HEK293 (cell line): ENCODE measurements around the gene NPR3.

Experiments used
- CTCF ChIA-PET: fragments of 350-600 bp; formaldehyde crosslinking; extraction: SDS; loops from one replicate; lab custom pipeline; 2021; ENCODE audit warnings: antibody characterized with exemption; lab: Yijun Ruan, JAX
- POLR2A ChIA-PET: fragments of 300-600 bp; formaldehyde crosslinking; extraction: SDS; loops from one replicate; lab custom pipeline; 2020; ENCODE audit warnings: antibody characterized with exemption, inconsistent platforms; lab: Yijun Ruan, JAX
- H3K27ac ChIP-seq: fragments of 200-500 bp; sonication (Bioruptor generic); 2 replicates; pipeline ENCODE4 v1.5.1; 2014; ENCODE audit warnings: low read depth, low read length, control low read depth, inconsistent platforms; ENCODE audit errors: extremely low read depth
- H3K36me3 ChIP-seq, 2 experiments: fragments of 200-500 bp in 1 of 2; sonication (Bioruptor generic) in 1 of 2; 1 replicate in 1 of 2; 2 replicates in 1 of 2; pipeline ENCODE4 v1.5.1; 2014 to 2017; ENCODE audit warnings: inconsistent platforms in 2 of 2, low read length in 2 of 2; ENCODE audit not compliant: control insufficient read depth in 2 of 2, insufficient read depth in 1 of 2
- H3K4me1 ChIP-seq: fragments of 200-500 bp; sonication (Bioruptor generic); 2 replicates; pipeline ENCODE4 v1.5.1; 2014; ENCODE audit warnings: mild to moderate bottlenecking, low read length, inconsistent platforms; ENCODE audit not compliant: control insufficient read depth, insufficient read depth
- H3K4me3 ChIP-seq: 2 replicates; pipeline ENCODE4 v1.5.1; 2011; ENCODE audit warnings: low read depth, mild to moderate bottlenecking, control low read depth, low read length, moderate library complexity
- H3K9me3 ChIP-seq: fragments of 200-500 bp; sonication (Bioruptor generic); 2 replicates; pipeline ENCODE4 v1.5.1; 2014; ENCODE audit warnings: low read depth, low read length, inconsistent platforms; ENCODE audit not compliant: control insufficient read depth, insufficient read depth
- KLF7 ChIP-seq: fragments of 450-650 bp; formaldehyde crosslinking; IDR thresholded peaks from 2 replicates; pipeline ENCODE4 v1.5.1; 2016; ENCODE audit warnings: missing biosample characterization, missing genetic modification characterization, borderline replicate concordance
- PRDM1 ChIP-seq: fragments of 450-650 bp; formaldehyde crosslinking; IDR thresholded peaks from 2 replicates; pipeline ENCODE4; 2016; ENCODE audit warnings: missing biosample characterization, missing genetic modification characterization
- SETDB1 ChIP-seq: IDR thresholded peaks from one replicate; pipeline ENCODE4 v1.6.1; 2017; ENCODE audit warnings: mild to moderate bottlenecking, low read length, moderate library complexity, mixed read lengths; ENCODE audit not compliant: insufficient read length
- ZBTB20 ChIP-seq: fragments of 450-650 bp; formaldehyde crosslinking; IDR thresholded peaks from 2 replicates; pipeline ENCODE4 v1.5.1; 2016; ENCODE audit warnings: missing biosample characterization, missing genetic modification characterization
- ZNF10 ChIP-seq: fragments of 450-650 bp; formaldehyde crosslinking; IDR thresholded peaks from 2 replicates; pipeline ENCODE4 v1.5.1; 2017; ENCODE audit warnings: missing biosample characterization, missing genetic modification characterization
- ZNF175 ChIP-seq: fragments of 450-650 bp; formaldehyde crosslinking; IDR thresholded peaks from 2 replicates; pipeline ENCODE4 v1.5.1; 2016; ENCODE audit warnings: missing biosample characterization, missing genetic modification characterization
- ZNF366 ChIP-seq: fragments of 450-650 bp; formaldehyde crosslinking; conservative IDR thresholded peaks from 2 replicates; pipeline ENCODE4 v1.5.1; 2016; ENCODE audit warnings: missing biosample characterization, missing genetic modification characterization
- ZNF501 ChIP-seq: fragments of 450-650 bp; formaldehyde crosslinking; IDR thresholded peaks from 2 replicates; pipeline ENCODE4 v1.5.1; 2016; ENCODE audit warnings: missing biosample characterization, missing genetic modification characterization
- ZNF549 ChIP-seq: fragments of 450-650 bp; IDR thresholded peaks from 2 replicates; pipeline ENCODE4 v1.5.1; 2018; ENCODE audit warnings: missing biosample characterization, missing genetic modification characterization, mild to moderate bottlenecking, inconsistent platforms, moderate library complexity
- ZNF571 ChIP-seq: fragments of 450-650 bp; formaldehyde crosslinking; IDR thresholded peaks from 2 replicates; pipeline ENCODE4 v1.5.0; 2017; ENCODE audit warnings: missing biosample characterization, missing genetic modification characterization
- ZNF585B ChIP-seq: fragments of 450-650 bp; formaldehyde crosslinking; IDR thresholded peaks from 2 replicates; pipeline ENCODE4 v1.5.1; 2016; ENCODE audit warnings: missing biosample characterization, missing genetic modification characterization
- ZNF776 ChIP-seq: fragments of 450-650 bp; formaldehyde crosslinking; IDR thresholded peaks from 2 replicates; pipeline ENCODE4 v1.5.0; 2017; ENCODE audit warnings: missing biosample characterization, missing genetic modification characterization, borderline replicate concordance
- ZNF785 ChIP-seq: fragments of 450-650 bp; formaldehyde crosslinking; IDR thresholded peaks from 2 replicates; pipeline ENCODE4 v1.5.1; 2016; ENCODE audit warnings: missing biosample characterization, missing genetic modification characterization
- TF ChIP-seq, protein P1 (sequence below): fragments of 450-650 bp; formaldehyde crosslinking; IDR thresholded peaks from 2 replicates; pipeline ENCODE4 v1.5.1; 2016; ENCODE audit warnings: missing biosample characterization, missing genetic modification characterization
- TF ChIP-seq, protein P2 (sequence below): sonication (generic); formaldehyde crosslinking; IDR thresholded peaks from 2 replicates; pipeline ENCODE4 v1.8.1; 2022; ENCODE audit warnings: mild to moderate bottlenecking, moderate library complexity, missing genetic modification reagents

NPR3 gene

DNA sequence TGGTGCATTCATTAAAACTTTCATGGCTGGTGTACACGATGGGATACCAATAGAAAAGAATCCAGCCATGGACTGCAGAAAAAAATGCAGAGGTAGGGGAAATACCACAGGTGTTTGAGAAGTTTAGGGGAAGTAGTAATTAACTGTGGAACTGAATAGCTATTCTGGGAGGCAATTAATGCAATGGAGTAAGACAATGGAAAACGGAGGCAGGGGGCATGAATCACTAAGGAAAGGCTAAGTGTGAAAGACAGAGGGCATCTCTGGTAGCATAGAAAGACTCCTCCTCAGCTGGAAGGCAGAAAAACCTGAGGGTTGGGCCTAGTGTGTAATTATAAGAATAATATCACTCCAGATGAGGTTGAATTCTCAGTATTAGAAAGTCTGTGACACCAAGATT, 30.9 kb upstream of the NPR3 start:
- H3K9me3 ChIP-seq: no peaks in the 10 kb centered on the region; the same call in 1 of the 2 replicates
- ChIA-PET POLR2A (no interaction called here), CTCF (no interaction called here)
- H3K27ac ChIP-seq: no peak overlapping the region
- no peaks in the 10 kb centered on the region for H3K4me1 ChIP-seq
- no peak overlapping the region for H3K4me3 ChIP-seq
- TF ChIP-seq ZBTB20 (no peak), ZNF776 (tag by site-specific recombination) (no peak), ZNF571 (tag by site-specific recombination) (no peak), ZNF785 (tag by site-specific recombination) (no peak), ZNF10 (no peak), ZNF549 (no peak), ZNF501 (tag by site-specific recombination) (no peak), ZNF175 (tag by site-specific recombination) (no peak)
- TF ChIP-seq, protein P1, sequence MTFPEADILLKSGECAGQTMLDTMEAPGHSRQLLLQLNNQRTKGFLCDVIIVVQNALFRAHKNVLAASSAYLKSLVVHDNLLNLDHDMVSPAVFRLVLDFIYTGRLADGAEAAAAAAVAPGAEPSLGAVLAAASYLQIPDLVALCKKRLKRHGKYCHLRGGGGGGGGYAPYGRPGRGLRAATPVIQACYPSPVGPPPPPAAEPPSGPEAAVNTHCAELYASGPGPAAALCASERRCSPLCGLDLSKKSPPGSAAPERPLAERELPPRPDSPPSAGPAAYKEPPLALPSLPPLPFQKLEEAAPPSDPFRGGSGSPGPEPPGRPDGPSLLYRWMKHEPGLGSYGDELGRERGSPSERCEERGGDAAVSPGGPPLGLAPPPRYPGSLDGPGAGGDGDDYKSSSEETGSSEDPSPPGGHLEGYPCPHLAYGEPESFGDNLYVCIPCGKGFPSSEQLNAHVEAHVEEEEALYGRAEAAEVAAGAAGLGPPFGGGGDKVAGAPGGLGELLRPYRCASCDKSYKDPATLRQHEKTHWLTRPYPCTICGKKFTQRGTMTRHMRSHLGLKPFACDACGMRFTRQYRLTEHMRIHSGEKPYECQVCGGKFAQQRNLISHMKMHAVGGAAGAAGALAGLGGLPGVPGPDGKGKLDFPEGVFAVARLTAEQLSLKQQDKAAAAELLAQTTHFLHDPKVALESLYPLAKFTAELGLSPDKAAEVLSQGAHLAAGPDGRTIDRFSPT: no peak
- H3K36me3 ChIP-seq: no peaks in the 10 kb centered on the region

DNA sequence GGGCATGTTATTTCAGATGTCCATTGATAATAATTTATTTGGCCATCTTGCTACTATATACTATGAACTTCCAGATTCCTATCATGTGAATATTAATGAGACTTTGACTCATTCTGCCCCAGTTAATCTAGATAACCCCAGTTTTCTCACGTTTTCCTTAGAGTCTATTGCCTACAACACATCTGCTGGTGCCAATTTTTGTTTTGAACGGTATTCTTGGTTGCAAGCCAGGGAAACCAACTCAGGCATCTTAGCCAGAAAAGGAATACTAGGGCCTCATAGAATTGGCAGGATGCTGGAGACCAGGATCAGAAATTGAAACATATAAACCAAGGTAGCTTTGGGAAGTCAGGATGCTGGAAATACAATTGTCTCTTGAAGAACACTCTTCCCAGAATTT, 28.0 kb upstream of the NPR3 start:
- ChIA-PET POLR2A (no interaction called here), CTCF (no interaction called here)
- TF ChIP-seq, protein P2, sequence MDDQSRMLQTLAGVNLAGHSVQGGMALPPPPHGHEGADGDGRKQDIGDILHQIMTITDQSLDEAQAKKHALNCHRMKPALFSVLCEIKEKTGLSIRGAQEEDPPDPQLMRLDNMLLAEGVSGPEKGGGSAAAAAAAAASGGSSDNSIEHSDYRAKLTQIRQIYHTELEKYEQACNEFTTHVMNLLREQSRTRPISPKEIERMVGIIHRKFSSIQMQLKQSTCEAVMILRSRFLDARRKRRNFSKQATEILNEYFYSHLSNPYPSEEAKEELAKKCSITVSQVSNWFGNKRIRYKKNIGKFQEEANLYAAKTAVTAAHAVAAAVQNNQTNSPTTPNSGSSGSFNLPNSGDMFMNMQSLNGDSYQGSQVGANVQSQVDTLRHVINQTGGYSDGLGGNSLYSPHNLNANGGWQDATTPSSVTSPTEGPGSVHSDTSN: no peak
- no peaks in the 10 kb centered on the region for H3K36me3 ChIP-seq
- no peaks in the 10 kb centered on the region; the same call in 1 of the 2 replicates for H3K9me3 ChIP-seq
- H3K27ac ChIP-seq: no peak overlapping the region
- no peaks in the 10 kb centered on the region for H3K4me1 ChIP-seq
- H3K4me3 ChIP-seq: no peak overlapping the region

DNA sequence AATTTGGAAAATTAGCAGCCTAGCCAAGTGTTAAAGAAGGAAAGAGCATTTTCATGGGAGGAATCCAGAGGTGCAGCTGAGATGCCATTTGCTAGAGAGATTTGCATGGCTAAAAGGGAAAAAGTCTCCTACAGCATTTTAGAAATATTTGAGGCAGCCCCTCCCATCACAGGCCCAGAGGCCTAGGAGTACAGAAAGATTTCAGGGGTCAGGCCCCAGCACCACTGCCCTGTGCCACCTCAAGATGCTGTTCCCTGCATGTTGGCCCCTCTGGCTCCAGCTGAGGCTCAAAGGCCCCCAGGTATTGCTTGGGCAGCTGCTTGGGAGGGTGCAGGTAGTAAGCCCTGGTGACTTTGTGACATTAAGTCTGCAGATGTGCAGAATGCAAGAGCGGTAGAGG, 26.9 kb upstream of the NPR3 start:
- POLR2A ChIA-PET: no interaction called here
- H3K27ac ChIP-seq: no peak overlapping the region
- TF ChIP-seq KLF7 (tag by site-specific recombination): no peak
- TF ChIP-seq ZNF585B: peak; percentile 93
- no peak for TF ChIP-seq ZNF501 (tag by site-specific recombination)
- TF ChIP-seq SETDB1: peak; percentile 15
- no peak for TF ChIP-seq ZNF366

DNA sequence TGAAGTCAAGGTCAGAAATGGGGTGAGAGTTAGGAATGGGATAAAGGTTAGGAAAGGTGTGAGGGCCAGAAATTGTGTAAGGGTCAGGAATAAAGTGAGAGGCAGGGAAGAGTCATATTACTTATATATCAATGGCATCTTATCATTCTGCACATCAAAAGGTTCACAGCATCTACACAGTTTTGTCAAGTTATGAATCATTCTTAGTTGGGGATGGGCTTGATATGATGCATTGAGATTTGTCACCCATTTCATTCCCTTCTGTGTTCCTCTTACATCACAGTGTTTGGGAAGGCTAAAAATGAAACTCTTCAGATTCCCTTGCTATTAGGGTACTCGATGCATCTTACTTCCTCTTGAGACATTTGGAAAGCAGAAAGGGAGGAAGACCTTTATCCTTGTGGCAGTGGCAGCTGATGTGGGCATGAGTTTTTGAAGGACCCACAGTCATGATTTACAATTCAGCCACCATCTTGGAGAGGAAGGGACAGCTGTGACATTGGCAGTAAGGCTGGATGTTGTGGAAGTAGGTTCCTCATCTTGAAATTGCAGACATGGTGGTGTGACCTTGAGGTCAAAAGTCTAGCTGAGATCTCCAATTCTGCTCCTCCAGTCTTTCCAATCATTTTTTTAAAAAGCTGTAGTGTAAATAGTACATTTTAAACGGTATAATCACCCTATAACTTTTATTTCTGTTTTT, 24.2 kb upstream of the NPR3 start:
- POLR2A ChIA-PET: no interaction called here
- CTCF ChIA-PET: interaction anchor here (0.6 to 0.7 kb wide), 2 partner anchors 69 to 241 kb away, joined by 3 to 5 read pairs; no protein-coding TSS in a partner anchor

More for the DNA sequence above, 26.9 kb upstream of the NPR3 start:
- Histone ChIP-seq H3K4me3 (no peak overlapping the region), H3K9me3 (no peaks in the 10 kb centered on the region; the same call in 1 of the 2 replicates), H3K4me1 (no peaks in the 10 kb centered on the region), H3K36me3 (no peaks in the 10 kb centered on the region)
- CTCF ChIA-PET: interaction anchor here (0.6 kb wide), 1 partner anchor 739 kb away, joined by 3 read pairs; no protein-coding TSS in a partner anchor

More for the DNA sequence above, 24.2 kb upstream of the NPR3 start:
- Histone ChIP-seq H3K9me3 (no peaks in the 10 kb centered on the region; the same call in 1 of the 2 replicates), H3K36me3 (no peaks in the 10 kb centered on the region), H3K27ac (no peak overlapping the region), H3K4me1 (no peaks in the 10 kb centered on the region), H3K4me3 (no peak overlapping the region)
- 0 out of 2 replicates have a peak, but pooled peaks have one; percentile 27 for TF ChIP-seq PRDM1
- TF ChIP-seq ZNF585B: no peak
